ENCODE results near the gene SLC2A2.

DNA sequence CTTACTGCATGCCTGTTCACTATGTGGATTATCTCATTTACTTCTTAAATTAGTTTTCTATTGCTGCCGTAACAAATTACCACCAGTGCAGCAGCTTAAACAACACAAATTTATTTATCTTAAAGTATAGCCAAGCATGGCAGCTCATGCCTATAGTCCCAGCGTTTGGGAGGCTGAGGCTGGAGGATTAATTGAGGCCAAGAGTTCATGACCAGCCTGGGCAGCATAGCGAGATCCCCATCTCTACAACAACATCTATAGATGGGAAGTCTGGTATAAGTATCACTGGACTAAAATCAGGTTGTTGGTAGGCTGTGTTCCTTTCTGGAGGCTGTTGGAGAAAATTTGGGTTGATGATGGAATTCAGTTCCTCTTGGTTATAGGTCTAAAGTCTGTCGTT is 5.1 kb downstream of the SLC2A2 start:
- TF ChIP-seq, protein P1, sequence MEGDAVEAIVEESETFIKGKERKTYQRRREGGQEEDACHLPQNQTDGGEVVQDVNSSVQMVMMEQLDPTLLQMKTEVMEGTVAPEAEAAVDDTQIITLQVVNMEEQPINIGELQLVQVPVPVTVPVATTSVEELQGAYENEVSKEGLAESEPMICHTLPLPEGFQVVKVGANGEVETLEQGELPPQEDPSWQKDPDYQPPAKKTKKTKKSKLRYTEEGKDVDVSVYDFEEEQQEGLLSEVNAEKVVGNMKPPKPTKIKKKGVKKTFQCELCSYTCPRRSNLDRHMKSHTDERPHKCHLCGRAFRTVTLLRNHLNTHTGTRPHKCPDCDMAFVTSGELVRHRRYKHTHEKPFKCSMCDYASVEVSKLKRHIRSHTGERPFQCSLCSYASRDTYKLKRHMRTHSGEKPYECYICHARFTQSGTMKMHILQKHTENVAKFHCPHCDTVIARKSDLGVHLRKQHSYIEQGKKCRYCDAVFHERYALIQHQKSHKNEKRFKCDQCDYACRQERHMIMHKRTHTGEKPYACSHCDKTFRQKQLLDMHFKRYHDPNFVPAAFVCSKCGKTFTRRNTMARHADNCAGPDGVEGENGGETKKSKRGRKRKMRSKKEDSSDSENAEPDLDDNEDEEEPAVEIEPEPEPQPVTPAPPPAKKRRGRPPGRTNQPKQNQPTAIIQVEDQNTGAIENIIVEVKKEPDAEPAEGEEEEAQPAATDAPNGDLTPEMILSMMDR (IDR thresholded peaks at IDR 0.05), result no peak
- TF ChIP-seq POLR2A (IDR thresholded peaks at IDR 0.05), result no peak

All from stomach (tissue), 4 donors.